Epidermal melanocyte (primary cell): ENCODE results near the gene TMEM258.
A peak's percentile ranks its signal among the peaks of the same experiment; 100 is the strongest.

Source experiments
- DNase-seq: peaks from one replicate; pipeline ENCODE4 v3.0.0; 2011; ENCODE audit warnings: low spot score; ENCODE audit not compliant: insufficient read length

The TMEM258 gene

GRCh38 chr11:61826930-61827570 is 34.7 kb upstream of the TMEM258 start:
- DNase-seq: no peak

- DNase-seq: no peak
Measured at GRCh38 chr11:61820174-61820573, 27.8 kb upstream of the TMEM258 start.

GRCh38 chr11:61817471-61818202 is 25.2 kb upstream of the TMEM258 start:
- DNase-seq: no peak

- peak; percentile 92 for DNase-seq
Measured at GRCh38 chr11:61816736-61817455, 24.5 kb upstream of the TMEM258 start, which contains the start of gene FADS1. FADS1 (minus strand) TSS chr11:61817003; CDS start chr11:61816929, 74 bp downstream.

GRCh38 chr11:61815790-61816735 is 23.7 kb upstream of the TMEM258 start:
- peak; percentile 54 for DNase-seq

GRCh38 chr11:61814958-61815789 is 22.8 kb upstream of the TMEM258 start:
- peak; percentile 92 for DNase-seq

GRCh38 chr11:61814247-61814957 is 22.0 kb upstream of the TMEM258 start:
- no peak for DNase-seq

GRCh38 chr11:61812736-61813411 is 20.5 kb upstream of the TMEM258 start:
- DNase-seq: no peak

GRCh38 chr11:61811831-61812230 is 19.4 kb upstream of the TMEM258 start:
- DNase-seq: no peak

GRCh38 chr11:61810671-61811175 is 18.3 kb upstream of the TMEM258 start:
- no peak for DNase-seq

- DNase-seq: no peak
Measured at GRCh38 chr11:61806785-61807184, 14.4 kb upstream of the TMEM258 start.

GRCh38 chr11:61805146-61805545 is 12.7 kb upstream of the TMEM258 start:
- DNase-seq: no peak

- DNase-seq: no peak
Measured at GRCh38 chr11:61803889-61804647, 11.7 kb upstream of the TMEM258 start.

- DNase-seq: no peak
Measured at GRCh38 chr11:61802605-61803004, 10.2 kb upstream of the TMEM258 start.

- no peak for DNase-seq
Measured at GRCh38 chr11:61800331-61801281, 8.2 kb upstream of the TMEM258 start.

- no peak for DNase-seq
Measured at GRCh38 chr11:61799665-61800284, 7.4 kb upstream of the TMEM258 start.
